ENCODE results near the gene MAPK12. TPM values are rescaled to one million over a fixed set of nuclear protein-coding genes. Genes with fewer than 3 reads are reported as not detected.

MAPK12 gene
- total RNA-seq, 2 donors from 2014 or later, result 46.5 to 57.0 TPM

DNA sequence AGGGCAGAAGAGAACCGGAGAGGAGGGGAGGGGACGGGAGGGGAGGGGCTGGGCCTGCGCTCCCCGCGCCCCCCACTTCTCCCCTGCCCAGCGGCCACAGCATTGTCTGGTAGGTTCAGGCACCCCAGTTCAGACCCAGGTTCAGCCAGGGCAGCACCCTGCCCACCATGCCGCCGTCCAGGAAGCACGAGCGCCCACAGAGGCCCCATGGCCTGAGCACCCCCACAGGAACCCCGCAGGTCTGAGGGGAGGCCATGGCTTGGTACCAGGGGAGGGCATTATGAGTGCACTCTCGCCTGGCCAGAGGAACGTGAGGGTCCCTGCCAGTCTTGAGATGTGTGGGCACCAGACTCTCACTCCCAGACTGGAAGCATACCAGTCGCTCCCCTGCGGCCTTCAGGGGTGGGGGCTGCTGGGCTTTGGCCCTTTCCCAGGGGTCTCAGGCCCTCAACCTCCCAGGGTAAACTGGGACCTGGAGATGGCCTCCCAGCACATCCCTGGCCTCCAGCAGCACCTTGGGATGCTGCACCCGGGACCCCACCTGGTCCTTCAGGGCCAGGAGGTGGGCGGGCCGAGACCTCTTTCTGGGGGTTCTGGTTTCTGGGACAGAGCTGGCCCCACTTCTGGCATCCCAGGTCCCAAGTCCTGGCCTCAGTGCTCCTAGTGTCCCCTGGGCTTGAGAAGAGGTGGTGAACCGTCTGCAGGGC, 46.6 kb upstream of the MAPK12 start:
- peak overlapping the region; percentile 17 for H3K27ac ChIP-seq (ENCODE audit: low read depth, low read length)
- no peaks in the 10 kb centered on the region for H3K36me3 ChIP-seq (ENCODE audit: control insufficient read depth, insufficient read depth, low read length)
- no peaks in the 10 kb centered on the region for H3K9me3 ChIP-seq (ENCODE audit: control insufficient read depth, low read length)
- no peak for TF ChIP-seq CTCF (conservative IDR thresholded peaks at IDR 0.05)
- Mint-ChIP-seq H3K4me3 (peak overlapping the region; percentile 67), H3K36me3 (ENCODE audit: low read depth) (no peaks in the 10 kb centered on the region), H3K4me1 (peaks cover 14% of the 10 kb centered on the region), H3K9me3 (no peaks in the 10 kb centered on the region), H3K27me3 (ENCODE audit: insufficient read depth) (peaks cover 2% of the 10 kb centered on the region), H3K27ac (no peak overlapping the region)
- H3K4me3 ChIP-seq (ENCODE audit: low read length), result no peak overlapping the region
- no peak for DNase-seq
- peaks cover 3% of the 10 kb centered on the region for H3K4me1 ChIP-seq (ENCODE audit: control insufficient read depth, insufficient read depth, low read length)
- H3K27me3 ChIP-seq (ENCODE audit: control insufficient read depth, insufficient read depth, low read length, poor library complexity, severe bottlenecking), result no peaks in the 10 kb centered on the region
- 88 to 91% methylated on average over 10 to 18 of the region's 19 CpGs for WGBS, 2 experiments (ENCODE audit: insufficient coverage in 1 of 2, insufficient read length in 1 of 2)
- H3K9ac ChIP-seq (ENCODE audit: extremely low read depth, low read length, poor library complexity, severe bottlenecking), result no peak overlapping the region

- no peaks in the 10 kb centered on the region for H3K36me3 Mint-ChIP-seq (ENCODE audit: low read depth)
- peak within 1 kb of the TSS; percentile 67 for H3K4me3 Mint-ChIP-seq
- DNase-seq, result peak; percentile 86
- H3K36me3 ChIP-seq (ENCODE audit: control insufficient read depth, insufficient read depth, low read length), result no peaks in the 10 kb centered on the region
- no peak for TF ChIP-seq CTCF (conservative IDR thresholded peaks at IDR 0.05)
- H3K27me3 Mint-ChIP-seq (ENCODE audit: insufficient read depth), result peaks cover 2% of the 10 kb centered on the region
- peak within 1 kb of the TSS; percentile 84 for H3K4me3 ChIP-seq (ENCODE audit: low read length)
- H3K4me1 Mint-ChIP-seq, result peaks cover 14% of the 10 kb centered on the region
- H3K27me3 ChIP-seq (ENCODE audit: control insufficient read depth, insufficient read depth, low read length, poor library complexity, severe bottlenecking), result no peaks in the 10 kb centered on the region
- peaks cover 3% of the 10 kb centered on the region for H3K4me1 ChIP-seq (ENCODE audit: control insufficient read depth, insufficient read depth, low read length)
- no peaks in the 10 kb centered on the region for H3K9me3 Mint-ChIP-seq
- H3K27ac ChIP-seq (ENCODE audit: low read depth, low read length), result peak within 1 kb of the TSS; percentile 70
- WGBS, 2 experiments (ENCODE audit: insufficient coverage in 1 of 2, insufficient read length in 1 of 2), result 0 to 1% methylated on average over 39 to 97 of the region's 105 CpGs
- no peaks in the 10 kb centered on the region for H3K9me3 ChIP-seq (ENCODE audit: control insufficient read depth, low read length)
- peak within 1 kb of the TSS; percentile 68 for H3K9ac ChIP-seq (ENCODE audit: extremely low read depth, low read length, poor library complexity, severe bottlenecking)
- no peak within 1 kb of the TSS for H3K27ac Mint-ChIP-seq
These were observed 45.6 kb upstream of the MAPK12 start, which contains the start of gene PLXNB2 for GRCh38 chr22:50306753-50307749. PLXNB2 (minus strand) TSS chr22:50307646; CDS start chr22:50290584, 17,062 bp downstream.

- Mint-ChIP-seq H3K9me3 (no peaks in the 10 kb centered on the region), H3K27me3 (ENCODE audit: insufficient read depth) (peaks cover 2% of the 10 kb centered on the region), H3K4me3 (peak overlapping the region; percentile 67), H3K36me3 (ENCODE audit: low read depth) (no peaks in the 10 kb centered on the region), H3K27ac (no peak overlapping the region), H3K4me1 (peaks cover 14% of the 10 kb centered on the region)
- no peaks in the 10 kb centered on the region for H3K36me3 ChIP-seq (ENCODE audit: control insufficient read depth, insufficient read depth, low read length)
- DNase-seq, result peak; percentile 71
- WGBS, 2 experiments (ENCODE audit: insufficient coverage in 1 of 2, insufficient read length in 1 of 2), result 40 to 41% methylated on average over 10 to 21 of the region's 21 CpGs
- H3K4me3 ChIP-seq (ENCODE audit: low read length), result peak overlapping the region; percentile 84
- no peak overlapping the region for H3K27ac ChIP-seq (ENCODE audit: low read depth, low read length)
- no peaks in the 10 kb centered on the region for H3K27me3 ChIP-seq (ENCODE audit: control insufficient read depth, insufficient read depth, low read length, poor library complexity, severe bottlenecking)
- TF ChIP-seq CTCF (conservative IDR thresholded peaks at IDR 0.05), result no peak
- H3K9ac ChIP-seq (ENCODE audit: extremely low read depth, low read length, poor library complexity, severe bottlenecking), result peak overlapping the region; percentile 68
- H3K4me1 ChIP-seq (ENCODE audit: control insufficient read depth, insufficient read depth, low read length), result peaks cover 3% of the 10 kb centered on the region
- no peaks in the 10 kb centered on the region for H3K9me3 ChIP-seq (ENCODE audit: control insufficient read depth, low read length)
These were observed 44.6 kb upstream of the MAPK12 start for GRCh38 chr22:50305923-50306566.
